Stimulated activated naive CD8-positive, alpha-beta T cell treated with anti-CD3 and anti-CD28 coated beads, Interleukin-15, Interleukin-2, amounts not matched to agents 100 ng/mL and 50 ng/mL, for 24 hours (primary cell): ENCODE data around the gene PPP2R3B.
"Not testable (repeated sequence)": the region's sequence is repeated elsewhere in the genome, so short reads cannot be mapped to it uniquely, and the experiment has no call there.

Source experiments
- H3K27ac Mint-ChIP-seq: one replicate; pipeline ENCODE4 v1.8.0; 2021; ENCODE audit warnings: mild to moderate bottlenecking, mixed read lengths
- H3K27me3 Mint-ChIP-seq: one replicate; pipeline ENCODE4 v1.8.0; 2021; ENCODE audit warnings: mixed read lengths
- H3K36me3 Mint-ChIP-seq: one replicate; pipeline ENCODE4 v1.8.0; 2021; ENCODE audit warnings: low read depth, mixed read lengths
- H3K4me1 Mint-ChIP-seq: one replicate; pipeline ENCODE4 v1.8.0; 2021; ENCODE audit warnings: low read depth, mixed read lengths
- H3K4me3 Mint-ChIP-seq: one replicate; pipeline ENCODE4 v1.8.0; 2021; ENCODE audit warnings: mild to moderate bottlenecking, mixed read lengths
- H3K9me3 Mint-ChIP-seq: one replicate; pipeline ENCODE4 v1.8.0; 2021; ENCODE audit warnings: mixed read lengths

PPP2R3B gene

DNA sequence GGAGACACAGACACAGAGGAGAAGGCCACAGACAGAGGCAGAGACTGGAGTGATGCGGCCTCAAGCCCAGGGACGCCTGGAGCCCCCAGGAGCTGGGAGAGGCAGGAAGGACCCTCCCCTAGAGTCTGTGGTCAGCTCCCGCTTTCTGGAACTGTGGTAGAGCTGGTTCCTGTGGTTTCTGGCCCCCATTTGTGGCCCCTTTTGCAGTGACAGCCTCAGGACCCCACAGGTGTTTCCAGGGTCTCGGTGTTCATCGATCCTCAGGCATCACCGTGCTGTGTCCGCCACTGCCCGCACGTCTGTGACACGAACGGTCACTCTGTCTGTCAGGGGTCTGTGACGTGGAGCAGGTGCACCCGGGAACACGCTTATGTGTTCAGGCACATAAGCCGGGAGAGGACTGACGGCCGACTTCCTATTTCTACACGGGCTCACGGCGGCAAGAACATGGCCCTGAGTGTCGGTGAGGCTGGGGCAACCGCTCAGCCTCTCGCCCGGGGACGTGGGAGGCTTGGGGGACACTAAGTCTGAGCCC is 76.0 kb downstream of the PPP2R3B start:
- no peaks in the 10 kb centered on the region for H3K27me3 Mint-ChIP-seq
- no peaks in the 10 kb centered on the region for H3K4me1 Mint-ChIP-seq
- no peak overlapping the region for H3K4me3 Mint-ChIP-seq
- H3K9me3 Mint-ChIP-seq: no peaks in the 10 kb centered on the region
- H3K27ac Mint-ChIP-seq: no peak overlapping the region
- H3K36me3 Mint-ChIP-seq: peaks cover 36% of the 10 kb centered on the region

DNA sequence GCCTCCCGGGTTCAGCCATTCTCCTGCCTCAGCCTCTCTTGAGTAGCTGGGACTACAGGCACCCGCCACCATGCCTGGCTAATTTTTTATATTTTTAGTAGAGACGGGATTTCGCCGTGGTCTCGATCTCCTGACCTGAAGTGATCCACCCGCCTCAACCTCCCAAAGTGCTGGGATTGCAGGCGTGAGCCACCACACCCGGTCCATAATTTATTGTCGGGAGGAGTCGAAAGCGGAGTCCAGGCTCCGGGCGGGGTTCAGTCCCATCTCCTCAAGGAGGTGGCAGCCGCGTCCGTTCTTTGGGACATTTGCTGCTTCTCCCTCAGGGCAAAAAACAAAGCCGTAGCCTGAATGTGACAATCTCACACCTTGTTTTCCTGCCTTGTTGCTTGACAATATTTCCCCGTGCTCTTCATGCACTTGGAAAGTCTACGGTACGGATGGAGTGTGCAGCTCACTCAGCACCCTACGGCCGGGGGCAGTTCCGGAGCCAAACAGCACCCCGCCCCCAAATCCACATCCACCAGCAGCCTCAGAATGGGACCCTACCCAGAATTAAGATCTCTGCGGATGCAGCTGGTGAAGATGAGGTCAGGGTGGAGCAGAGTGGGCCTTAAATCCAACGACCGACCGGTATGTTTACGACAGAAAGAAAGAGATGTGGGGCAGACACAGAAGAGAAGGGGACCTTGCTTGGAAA is 77.7 kb downstream of the PPP2R3B start:
- H3K27ac Mint-ChIP-seq: no peak overlapping the region
- no peak overlapping the region for H3K4me3 Mint-ChIP-seq
- H3K36me3 Mint-ChIP-seq: peaks cover 49% of the 10 kb centered on the region
- no peaks in the 10 kb centered on the region for H3K9me3 Mint-ChIP-seq
- no peaks in the 10 kb centered on the region for H3K27me3 Mint-ChIP-seq
- H3K4me1 Mint-ChIP-seq: no peaks in the 10 kb centered on the region

DNA sequence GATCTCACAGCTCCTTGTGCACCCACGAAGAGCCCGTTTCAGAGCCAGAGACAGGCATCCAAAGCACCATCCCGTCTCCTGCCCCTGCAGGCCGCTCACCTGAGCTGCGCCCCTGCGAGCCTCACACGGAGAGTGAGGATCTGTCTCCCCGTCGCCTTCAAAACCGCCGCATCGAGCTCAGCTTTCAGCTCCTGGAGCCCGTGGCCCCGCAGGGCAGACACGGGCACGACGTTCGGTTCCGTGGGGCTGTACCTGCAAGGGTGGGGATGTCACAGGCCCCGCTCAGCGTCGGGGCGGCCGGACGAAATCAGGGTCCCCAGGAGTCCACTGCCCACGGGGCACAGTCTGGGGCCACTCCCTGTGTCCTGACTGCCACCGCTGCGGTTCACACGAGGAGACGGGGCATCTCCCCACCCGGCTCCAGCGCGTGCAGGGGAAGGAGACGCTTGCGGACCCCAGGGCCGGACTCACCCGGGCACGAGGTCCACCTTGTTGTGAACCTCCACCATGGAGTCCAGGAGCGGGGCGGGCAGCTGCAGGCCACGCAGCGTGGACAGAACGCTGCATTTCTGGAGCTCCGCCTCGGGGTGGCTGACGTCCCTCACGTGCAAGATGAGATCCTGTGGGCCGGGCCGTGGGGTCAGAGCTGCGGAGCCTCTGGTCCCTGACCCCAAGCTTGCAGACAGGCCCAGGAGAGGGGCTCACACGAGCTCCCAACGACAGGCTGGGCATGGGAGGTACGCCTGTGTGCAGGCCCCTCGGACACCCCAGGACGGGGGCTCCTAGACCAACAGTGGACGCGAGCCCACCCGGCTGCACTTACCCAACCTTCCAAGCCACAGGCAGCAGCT is 79.2 kb downstream of the PPP2R3B start:
- H3K4me1 Mint-ChIP-seq: no peaks in the 10 kb centered on the region
- H3K27ac Mint-ChIP-seq: no peak overlapping the region
- no peak overlapping the region for H3K4me3 Mint-ChIP-seq
- peaks cover 51% of the 10 kb centered on the region for H3K36me3 Mint-ChIP-seq
- H3K9me3 Mint-ChIP-seq: no peaks in the 10 kb centered on the region
- H3K27me3 Mint-ChIP-seq: no peaks in the 10 kb centered on the region

DNA sequence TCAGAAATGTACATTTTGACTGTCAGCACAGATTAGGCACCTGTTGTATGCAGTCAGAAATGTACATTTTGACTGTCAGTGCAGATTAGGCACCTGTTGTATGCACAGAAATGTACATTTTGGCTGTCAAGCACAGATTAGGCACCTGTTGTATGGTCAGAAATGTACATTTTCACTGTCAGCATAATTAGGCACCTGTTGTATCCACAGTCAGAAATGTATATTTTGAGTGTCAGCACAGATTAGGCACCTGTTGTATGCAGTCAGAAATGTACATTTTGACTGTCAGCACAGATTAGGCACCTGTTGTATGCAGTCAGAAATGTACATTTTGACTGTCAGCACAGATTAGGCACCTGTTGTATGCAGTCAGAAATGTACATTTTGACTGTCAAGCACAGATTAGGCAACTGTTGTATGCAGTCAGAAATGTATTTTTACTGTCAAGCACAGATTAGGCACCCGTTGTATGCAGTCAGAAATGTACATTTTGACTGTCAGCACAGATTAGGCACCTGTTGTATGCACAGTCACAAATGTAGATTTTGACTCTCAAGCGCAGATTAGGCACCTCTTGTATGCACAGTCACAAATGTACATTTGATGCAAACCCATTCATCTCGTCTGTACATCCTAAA is 80.0 kb downstream of the PPP2R3B start:
- not testable (repeated sequence) for H3K4me1 Mint-ChIP-seq, H3K9me3 Mint-ChIP-seq, H3K27me3 Mint-ChIP-seq, H3K27ac Mint-ChIP-seq, H3K4me3 Mint-ChIP-seq
- peaks cover 51% of the 10 kb centered on the region for H3K36me3 Mint-ChIP-seq

DNA sequence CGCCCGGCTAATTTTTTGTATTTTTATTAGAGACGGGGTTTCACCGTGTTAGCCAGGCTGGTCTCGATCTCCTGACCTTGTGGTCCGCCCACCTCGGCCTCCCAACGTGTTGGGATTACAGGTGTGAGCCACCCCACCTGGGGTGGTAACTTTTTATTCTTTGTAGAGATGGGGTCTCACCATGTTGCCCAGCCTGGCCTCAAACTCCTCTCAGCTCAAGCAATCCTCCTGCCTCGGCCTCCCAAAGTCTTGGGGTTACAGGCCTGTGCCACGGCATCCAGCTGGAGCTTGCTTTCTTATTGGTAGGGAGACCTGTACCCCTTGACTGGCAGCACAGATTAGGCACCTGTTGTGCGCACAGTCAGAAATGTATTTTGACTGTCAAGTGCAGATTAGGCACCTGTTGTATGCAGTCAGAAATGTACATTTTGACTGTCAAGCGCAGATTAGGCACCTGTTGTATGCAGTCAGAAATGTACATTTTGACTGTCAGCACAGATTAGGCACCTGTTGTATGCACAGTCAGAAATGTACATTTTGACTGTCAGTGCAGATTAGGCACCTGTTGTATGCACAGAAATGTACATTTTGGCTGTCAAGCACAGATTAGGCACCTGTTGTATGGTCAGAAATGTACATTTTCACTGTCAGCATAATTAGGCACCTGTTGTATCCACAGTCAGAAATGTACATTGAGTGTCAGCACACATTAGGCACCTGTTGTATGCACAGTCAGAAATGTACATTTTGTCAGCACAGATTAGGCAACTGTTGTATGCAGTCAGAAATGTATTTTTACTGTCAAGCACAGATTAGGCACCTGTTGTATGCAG is 80.7 kb downstream of the PPP2R3B start:
- not testable (repeated sequence) for H3K9me3 Mint-ChIP-seq, H3K27me3 Mint-ChIP-seq
- peaks cover 49% of the 10 kb centered on the region for H3K36me3 Mint-ChIP-seq

DNA sequence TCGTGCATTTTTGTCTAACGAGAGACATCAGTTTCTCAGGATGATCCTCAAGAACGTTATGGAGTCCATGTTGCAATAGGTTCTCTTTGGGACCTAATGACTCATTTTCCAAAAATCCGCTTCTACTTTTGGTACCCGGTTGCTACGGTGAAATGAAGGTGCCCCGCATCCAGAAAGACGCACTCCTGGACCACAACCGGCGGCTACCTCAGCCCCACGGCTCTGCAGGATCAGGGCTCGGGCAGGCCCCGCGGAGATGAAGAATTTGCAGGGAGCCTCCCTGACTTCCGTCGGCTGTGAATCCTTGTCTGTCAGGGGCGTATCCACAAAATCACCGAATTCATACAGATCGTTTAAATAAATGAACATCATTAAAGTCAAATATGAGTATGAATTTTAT is 83.7 kb downstream of the PPP2R3B start:
- no peak overlapping the region for H3K4me3 Mint-ChIP-seq
- H3K36me3 Mint-ChIP-seq: peaks cover 42% of the 10 kb centered on the region
- no peaks in the 10 kb centered on the region for H3K9me3 Mint-ChIP-seq
- H3K27ac Mint-ChIP-seq: no peak overlapping the region
- H3K27me3 Mint-ChIP-seq: no peaks in the 10 kb centered on the region
- H3K4me1 Mint-ChIP-seq: no peaks in the 10 kb centered on the region

More for the DNA sequence above, 80.7 kb downstream of the PPP2R3B start:
- not testable (repeated sequence) for H3K4me1 Mint-ChIP-seq, H3K4me3 Mint-ChIP-seq, H3K27ac Mint-ChIP-seq

DNA sequence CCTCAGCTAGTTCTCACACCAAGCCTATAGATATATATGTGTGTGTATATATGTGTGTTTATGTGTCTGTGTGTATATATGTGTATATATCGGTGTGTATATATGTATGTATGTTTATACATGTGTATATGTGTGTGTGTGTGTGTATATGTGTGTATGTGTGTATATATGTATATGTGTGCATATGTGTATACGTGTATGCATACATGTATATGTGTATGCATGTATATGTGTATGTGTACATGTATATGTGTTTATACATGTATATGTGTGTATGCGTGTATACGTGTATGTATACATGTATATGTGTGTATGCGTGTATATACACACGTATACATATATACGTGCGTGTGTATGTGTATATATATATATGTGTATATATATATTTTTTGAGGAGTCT is 86.4 kb downstream of the PPP2R3B start:
- Mint-ChIP-seq H3K36me3 (peaks cover 39% of the 10 kb centered on the region), H3K4me3 (no peak overlapping the region), H3K4me1 (no peaks in the 10 kb centered on the region), H3K9me3 (no peaks in the 10 kb centered on the region), H3K27me3 (no peaks in the 10 kb centered on the region), H3K27ac (no peak overlapping the region)

DNA sequence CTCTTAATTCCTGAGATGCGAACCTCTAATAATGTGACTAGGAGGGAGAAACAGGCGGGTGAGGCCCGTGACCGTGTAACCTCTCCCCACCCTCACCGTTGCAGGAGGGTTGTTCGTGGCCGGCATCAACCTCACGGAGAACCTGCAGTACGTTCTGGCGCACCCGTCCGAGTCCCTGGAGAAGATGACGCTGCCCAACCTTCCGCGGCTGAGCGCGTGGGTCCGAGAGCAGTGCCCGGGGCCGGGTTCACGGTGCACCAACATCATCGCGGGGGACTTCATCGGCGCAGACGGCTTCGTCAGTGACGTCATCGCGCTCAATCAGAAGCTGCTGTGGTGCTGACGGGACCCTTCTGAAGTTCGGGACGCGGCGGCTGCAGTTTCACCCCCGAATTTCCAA is 87.7 kb downstream of the PPP2R3B start:
- peaks cover 26% of the 10 kb centered on the region for H3K36me3 Mint-ChIP-seq
- no peak overlapping the region for H3K27ac Mint-ChIP-seq
- no peaks in the 10 kb centered on the region for H3K4me1 Mint-ChIP-seq

DNA sequence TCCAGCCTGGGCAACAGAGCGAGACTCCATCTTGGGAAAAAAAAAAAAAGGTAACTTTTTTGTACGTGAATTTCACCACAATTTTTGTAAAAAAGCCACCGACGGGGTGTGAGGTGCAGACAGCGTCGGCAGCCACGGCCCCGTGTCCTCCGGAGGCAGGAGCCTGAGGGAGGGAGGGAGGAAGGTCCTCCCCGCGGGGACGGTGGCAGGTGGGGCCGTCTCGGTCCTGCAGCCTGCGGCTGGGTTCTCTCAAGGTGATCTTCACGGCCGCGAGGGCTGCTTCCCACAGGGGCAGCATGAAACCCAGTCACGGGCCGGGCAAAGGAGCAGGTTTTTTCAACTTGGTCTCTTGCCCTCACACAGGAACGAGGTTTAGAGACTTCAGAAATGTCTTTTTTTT is 91.6 kb downstream of the PPP2R3B start:
- H3K9me3 Mint-ChIP-seq: no peaks in the 10 kb centered on the region
- H3K4me1 Mint-ChIP-seq: no peaks in the 10 kb centered on the region
- no peak overlapping the region for H3K4me3 Mint-ChIP-seq
- H3K27me3 Mint-ChIP-seq: no peaks in the 10 kb centered on the region
- H3K36me3 Mint-ChIP-seq: peaks cover 18% of the 10 kb centered on the region
- H3K27ac Mint-ChIP-seq: no peak overlapping the region

More for the DNA sequence above, 87.7 kb downstream of the PPP2R3B start:
- Mint-ChIP-seq H3K9me3 (no peaks in the 10 kb centered on the region), H3K4me3 (no peak overlapping the region), H3K27me3 (no peaks in the 10 kb centered on the region)

DNA sequence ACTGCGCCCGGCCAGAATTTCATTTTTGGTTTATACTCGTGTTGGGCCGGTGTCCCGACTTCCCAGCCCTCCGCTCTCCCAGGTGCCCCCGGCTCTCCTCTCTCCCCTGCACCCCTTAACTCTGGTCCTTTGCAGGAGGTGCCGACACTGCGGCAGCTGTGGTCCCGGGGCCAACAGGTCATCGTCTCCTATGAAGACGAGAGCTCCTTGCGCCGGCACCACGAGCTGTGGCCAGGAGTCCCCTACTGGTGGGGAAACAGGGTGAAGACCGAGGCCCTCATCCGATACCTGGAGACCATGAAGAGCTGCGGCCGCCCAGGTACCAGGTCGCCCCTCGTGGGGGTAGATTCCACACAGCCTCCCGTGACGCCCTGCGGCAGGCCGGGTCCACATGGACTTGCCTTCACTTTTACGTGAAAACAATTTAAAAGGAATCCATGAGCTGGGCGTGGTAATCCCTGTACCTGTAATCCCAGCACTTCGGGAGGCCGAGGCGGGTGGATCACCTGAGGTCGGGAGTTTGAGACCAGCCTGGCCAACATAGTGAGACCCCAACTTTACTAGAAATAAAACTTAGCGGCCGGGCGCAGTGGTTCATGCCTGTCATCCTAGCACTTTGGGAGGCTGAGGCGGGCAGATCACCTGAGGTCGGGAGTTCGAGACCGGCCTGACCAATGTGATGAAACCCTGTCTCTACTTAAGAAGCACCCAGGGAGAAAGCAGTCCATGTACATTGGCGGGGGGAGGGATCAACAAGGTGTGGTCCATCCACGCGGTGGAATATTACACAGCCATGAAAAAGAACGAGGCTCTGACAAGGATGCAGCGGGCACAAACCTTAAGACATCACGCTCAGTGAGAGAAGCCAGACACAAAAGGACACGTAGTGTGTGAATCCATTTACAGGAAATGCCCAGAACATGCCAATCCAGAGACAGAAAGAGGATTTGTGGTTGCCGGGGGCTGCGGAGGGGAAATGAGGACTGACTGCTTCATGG is 93.5 kb downstream of the PPP2R3B start:
- H3K4me1 Mint-ChIP-seq: no peaks in the 10 kb centered on the region
- H3K9me3 Mint-ChIP-seq: no peaks in the 10 kb centered on the region
- no peaks in the 10 kb centered on the region for H3K27me3 Mint-ChIP-seq
- H3K4me3 Mint-ChIP-seq: no peak overlapping the region
- no peak overlapping the region for H3K27ac Mint-ChIP-seq
- H3K36me3 Mint-ChIP-seq: peaks cover 18% of the 10 kb centered on the region

DNA sequence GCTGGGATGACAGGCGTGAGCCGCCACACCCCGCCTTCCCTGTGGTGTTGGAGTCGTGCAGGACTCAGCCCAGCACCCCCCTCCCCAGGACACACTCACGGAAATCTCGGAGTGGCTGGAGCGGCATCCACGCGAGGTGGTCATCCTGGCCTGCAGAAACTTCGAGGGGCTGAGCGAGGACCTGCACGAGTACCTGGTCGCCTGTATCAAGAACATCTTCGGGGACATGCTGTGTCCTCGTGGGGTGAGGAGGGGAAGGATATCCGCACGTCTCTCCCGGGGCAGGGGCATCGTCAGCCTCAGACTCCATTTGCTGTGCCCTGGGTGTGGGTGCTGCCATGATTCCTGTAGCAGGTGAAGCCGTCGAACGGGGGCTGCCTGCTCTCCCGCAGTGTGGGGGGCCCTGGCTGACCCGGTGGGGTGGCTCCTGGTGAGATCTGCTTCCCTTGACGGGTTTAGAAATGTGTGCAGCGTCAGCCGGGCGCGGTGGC is 95.3 kb downstream of the PPP2R3B start:
- Mint-ChIP-seq H3K27me3 (no peaks in the 10 kb centered on the region), H3K36me3 (peaks cover 15% of the 10 kb centered on the region), H3K9me3 (no peaks in the 10 kb centered on the region), H3K4me3 (no peak overlapping the region), H3K27ac (no peak overlapping the region), H3K4me1 (no peaks in the 10 kb centered on the region)

DNA sequence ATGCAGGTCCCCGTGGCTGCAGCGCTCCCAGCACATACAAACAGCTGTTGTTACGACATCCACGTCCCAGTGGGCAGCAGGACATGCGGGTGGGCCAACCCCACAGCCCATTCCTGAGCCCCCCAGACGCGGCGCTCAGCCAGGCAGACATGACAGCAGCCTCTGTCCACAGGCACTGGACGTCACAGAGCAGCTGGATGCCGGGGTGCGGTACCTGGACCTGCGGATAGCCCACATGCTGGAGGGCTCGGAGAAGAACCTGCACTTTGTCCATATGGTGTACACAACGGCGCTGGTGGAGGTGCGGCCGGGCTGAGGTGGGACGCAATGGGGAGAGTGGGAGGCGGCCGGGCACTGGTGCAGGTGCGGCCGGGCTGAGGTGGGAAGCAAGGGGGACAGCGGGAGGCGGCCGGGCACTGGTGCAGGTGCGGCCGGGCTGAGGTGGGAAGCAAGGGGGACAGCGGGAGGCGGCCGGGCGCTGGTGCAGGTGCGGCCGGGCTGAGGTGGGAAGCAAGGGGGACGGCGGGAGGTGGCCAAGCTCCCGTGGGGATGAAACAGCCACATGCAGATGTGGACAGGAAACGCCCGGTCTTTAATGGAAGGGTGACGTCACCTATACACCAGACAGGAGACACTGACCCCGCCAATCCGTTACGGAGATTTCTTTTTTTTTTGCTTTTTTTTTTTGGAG is 96.1 kb downstream of the PPP2R3B start:
- Mint-ChIP-seq H3K9me3 (no peaks in the 10 kb centered on the region), H3K27me3 (no peaks in the 10 kb centered on the region), H3K36me3 (peaks cover 13% of the 10 kb centered on the region), H3K27ac (no peak overlapping the region), H3K4me3 (no peak overlapping the region), H3K4me1 (peaks cover 1% of the 10 kb centered on the region)

DNA sequence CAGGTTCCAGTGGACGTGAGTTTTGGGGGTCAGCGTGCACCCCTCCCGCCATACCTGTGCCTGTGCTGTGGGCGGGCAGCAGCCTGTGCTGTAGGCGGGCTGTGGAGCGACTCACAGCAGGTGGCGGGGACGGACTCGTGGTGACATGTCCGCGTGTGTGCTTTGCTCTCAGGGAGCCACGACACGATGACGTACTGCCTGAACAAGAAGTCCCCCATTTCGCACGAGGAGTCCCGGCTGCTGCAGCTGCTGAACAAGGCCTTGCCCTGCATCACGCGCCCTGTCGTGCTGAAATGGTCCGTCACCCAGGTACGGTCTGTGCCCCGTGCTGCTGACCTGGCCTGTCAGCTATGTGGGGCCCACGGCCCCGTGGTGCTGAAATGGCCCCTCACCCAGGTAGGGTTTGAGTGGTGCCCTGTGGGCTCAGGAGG is 98.1 kb downstream of the PPP2R3B start:
- no peaks in the 10 kb centered on the region for H3K9me3 Mint-ChIP-seq
- H3K36me3 Mint-ChIP-seq: peaks cover 20% of the 10 kb centered on the region
- H3K4me3 Mint-ChIP-seq: no peak overlapping the region
- H3K4me1 Mint-ChIP-seq: peaks cover 10% of the 10 kb centered on the region
- H3K27me3 Mint-ChIP-seq: no peaks in the 10 kb centered on the region
- H3K27ac Mint-ChIP-seq: no peak overlapping the region
